Activated T-helper 17 cell treated with anti-CD3 and anti-CD28 coated beads, Interleukin-2, amount 50 U/mL, for 72 hours (primary cell): ENCODE results near the gene CDT1. TPM values are rescaled to one million over a fixed set of nuclear protein-coding genes. Genes with fewer than 3 reads are reported as not detected.

Experiments used
- ATAC-seq: fragments of 150-1000 bp; cut with Tn5 transposase; replicated peaks from 2 replicates; pipeline ENCODE4 v1.10.0; 2021; ENCODE audit warnings: mild to moderate bottlenecking, moderate library complexity
- H3K27ac Mint-ChIP-seq: one replicate; pipeline ENCODE4 v1.8.0; 2022; ENCODE audit warnings: mixed read lengths
- H3K27me3 Mint-ChIP-seq: one replicate; pipeline ENCODE4 v1.8.0; 2022; ENCODE audit warnings: mixed read lengths
- H3K36me3 Mint-ChIP-seq: one replicate; pipeline ENCODE4 v1.8.0; 2022; ENCODE audit warnings: low read depth, mild to moderate bottlenecking, mixed read lengths
- H3K4me1 Mint-ChIP-seq: one replicate; pipeline ENCODE4 v1.8.0; 2022; ENCODE audit warnings: mixed read lengths
- H3K4me3 Mint-ChIP-seq: one replicate; pipeline ENCODE4 v1.8.0; 2022; ENCODE audit warnings: mild to moderate bottlenecking, mixed read lengths
- H3K9me3 Mint-ChIP-seq: one replicate; pipeline ENCODE4 v1.8.0; 2022; ENCODE audit warnings: mixed read lengths
- total RNA-seq, 2 donors: library from RNA; stranded (reverse); gene quantifications; one replicate each; pipeline ENCODE4 v1.2.3, GENCODE V29; 2022

The CDT1 gene
- total RNA-seq, 2 donors from 2014 or later = 96.6 to 141 TPM

DNA sequence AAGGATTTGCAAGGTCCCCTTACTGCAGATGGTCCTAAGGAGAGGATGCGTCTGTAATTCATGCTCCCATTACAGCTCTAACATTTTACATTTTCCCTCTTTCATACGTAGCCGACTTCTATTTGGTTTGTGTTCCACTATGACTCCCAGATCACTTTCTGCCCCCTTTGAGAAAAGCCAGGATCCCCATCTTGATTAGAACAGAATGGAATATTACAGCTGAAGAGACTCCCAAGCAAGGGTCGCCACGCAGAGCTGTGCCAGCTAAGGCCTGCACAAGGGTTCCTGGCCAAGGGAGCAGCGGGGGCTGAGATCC, 3.4 kb upstream of the CDT1 start:
- ATAC-seq = no peak
- peaks cover 21% of the 10 kb centered on the region for H3K36me3 Mint-ChIP-seq
- peak overlapping the region; percentile 77 for H3K4me3 Mint-ChIP-seq
- peaks cover 6% of the 10 kb centered on the region for H3K4me1 Mint-ChIP-seq
- no peak overlapping the region for H3K27ac Mint-ChIP-seq
- no peaks in the 10 kb centered on the region for H3K27me3 Mint-ChIP-seq
- H3K9me3 Mint-ChIP-seq = no peaks in the 10 kb centered on the region

DNA sequence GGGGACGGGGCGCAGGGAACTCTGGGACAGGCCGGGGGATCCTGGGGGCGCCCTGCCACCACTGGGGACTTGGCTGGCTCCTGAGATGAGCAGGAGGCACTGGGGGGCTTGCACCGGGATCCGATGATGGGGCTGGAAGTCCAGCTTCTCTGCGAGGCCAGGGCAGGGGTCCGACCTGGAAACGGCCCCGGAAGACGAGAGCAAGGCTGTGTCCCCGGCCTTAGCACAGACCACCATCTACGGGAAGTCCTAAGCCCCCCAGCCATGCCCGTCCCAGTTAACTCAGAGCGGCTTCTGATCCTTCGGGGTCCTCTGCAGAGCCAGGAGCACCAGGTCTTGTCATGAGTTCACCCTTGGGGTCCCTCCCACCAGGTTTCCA, 573 bp downstream of the CDT1 start:
- no peak for ATAC-seq
- peaks cover 9% of the 10 kb centered on the region for H3K4me1 Mint-ChIP-seq
- H3K4me3 Mint-ChIP-seq = peak overlapping the region; percentile 60
- H3K36me3 Mint-ChIP-seq = peaks cover 60% of the 10 kb centered on the region
- no peak overlapping the region for H3K27ac Mint-ChIP-seq
- H3K27me3 Mint-ChIP-seq = no peaks in the 10 kb centered on the region
- no peaks in the 10 kb centered on the region for H3K9me3 Mint-ChIP-seq

DNA sequence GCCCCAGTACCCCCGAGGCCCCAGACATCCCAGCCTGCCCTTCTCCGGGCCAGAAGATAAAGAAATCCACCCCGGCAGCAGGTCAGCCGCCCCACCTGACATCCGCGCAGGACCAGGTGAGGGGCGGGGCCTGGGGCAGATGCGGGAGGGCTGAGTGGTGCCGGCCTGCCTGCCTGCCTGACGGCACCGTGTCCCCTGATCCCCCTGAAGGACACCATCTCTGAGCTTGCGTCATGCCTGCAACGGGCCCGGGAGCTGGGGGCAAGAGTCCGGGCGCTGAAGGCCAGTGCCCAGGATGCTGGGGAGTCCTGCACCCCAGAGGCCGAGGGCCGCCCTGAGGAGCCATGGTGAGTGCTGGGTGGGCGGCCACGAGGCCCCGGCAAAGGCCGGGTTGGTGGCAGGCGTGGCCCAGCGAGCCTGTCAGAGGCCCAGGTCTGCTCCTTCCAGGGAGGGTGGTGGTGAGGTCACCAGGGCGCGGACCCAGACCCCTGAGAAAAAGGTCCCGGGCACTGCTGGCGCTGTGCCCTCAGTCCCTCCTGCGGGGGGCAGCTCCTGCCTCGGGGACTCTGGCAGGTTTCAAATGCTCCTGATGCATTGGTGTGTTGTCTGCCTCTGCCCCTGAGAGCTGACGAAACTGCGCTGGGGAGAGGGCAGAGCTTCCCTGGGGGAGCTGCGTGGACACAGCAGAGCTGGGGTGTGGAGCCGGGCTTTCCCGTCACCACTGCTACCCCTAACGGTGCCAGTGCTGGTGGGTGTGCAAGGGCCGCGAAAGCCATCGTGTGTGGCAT, 1.2 kb downstream of the CDT1 start:
- no peaks in the 10 kb centered on the region for H3K27me3 Mint-ChIP-seq
- H3K9me3 Mint-ChIP-seq = no peaks in the 10 kb centered on the region
- H3K4me1 Mint-ChIP-seq = peaks cover 13% of the 10 kb centered on the region
- no peak overlapping the region for H3K27ac Mint-ChIP-seq
- peak overlapping the region; percentile 60 for H3K4me3 Mint-ChIP-seq
- ATAC-seq = peak; percentile 24
- peaks cover 66% of the 10 kb centered on the region for H3K36me3 Mint-ChIP-seq

DNA sequence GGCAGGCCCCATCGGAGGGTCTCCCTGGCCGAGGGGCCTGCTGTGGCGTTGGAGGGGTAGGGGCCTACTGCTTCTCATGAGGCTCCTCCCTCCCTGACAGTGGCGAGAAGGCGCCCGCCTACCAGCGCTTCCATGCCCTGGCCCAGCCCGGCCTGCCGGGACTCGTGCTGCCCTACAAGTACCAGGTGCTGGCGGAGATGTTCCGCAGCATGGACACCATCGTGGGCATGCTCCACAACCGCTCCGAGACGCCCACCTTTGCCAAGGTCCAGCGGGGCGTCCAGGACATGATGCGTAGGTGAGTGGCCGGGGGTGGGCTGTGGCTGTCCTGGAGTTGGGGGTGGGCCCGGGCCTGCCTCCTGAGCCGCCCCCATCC, 1.7 kb downstream of the CDT1 start:
- Mint-ChIP-seq H3K4me1 (peaks cover 13% of the 10 kb centered on the region), H3K27ac (no peak overlapping the region), H3K9me3 (no peaks in the 10 kb centered on the region), H3K27me3 (no peaks in the 10 kb centered on the region), H3K4me3 (peak overlapping the region; percentile 60), H3K36me3 (peaks cover 72% of the 10 kb centered on the region)
- ATAC-seq = no peak

DNA sequence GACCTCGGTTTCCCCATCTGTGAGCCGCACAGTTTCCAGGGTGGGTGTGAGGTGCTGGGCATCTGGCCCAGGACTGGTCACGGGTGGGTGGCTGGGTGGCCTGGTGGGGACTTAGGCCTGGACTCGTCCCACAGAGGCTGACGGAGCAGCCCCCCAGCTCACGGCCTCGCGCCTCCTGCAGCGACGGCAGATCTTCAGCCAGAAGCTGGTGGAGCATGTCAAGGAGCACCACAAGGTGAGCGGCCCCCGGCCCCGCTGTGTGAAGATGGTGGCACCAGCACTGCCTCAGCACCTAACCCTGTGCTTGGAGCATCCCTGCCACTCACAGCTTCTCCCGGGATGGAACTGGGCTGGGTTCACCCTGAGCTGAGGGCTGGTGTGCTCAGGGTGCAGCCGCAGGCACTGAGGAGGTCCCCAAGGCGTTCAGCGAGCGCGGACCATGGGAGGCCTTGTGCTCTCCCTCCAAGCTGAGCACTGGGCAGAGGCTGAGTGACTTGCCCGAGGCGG, 2.4 kb downstream of the CDT1 start:
- Mint-ChIP-seq H3K27ac (no peak overlapping the region), H3K4me1 (peaks cover 7% of the 10 kb centered on the region), H3K4me3 (no peak overlapping the region), H3K36me3 (peaks cover 78% of the 10 kb centered on the region), H3K9me3 (no peaks in the 10 kb centered on the region), H3K27me3 (no peaks in the 10 kb centered on the region)
- no peak for ATAC-seq

DNA sequence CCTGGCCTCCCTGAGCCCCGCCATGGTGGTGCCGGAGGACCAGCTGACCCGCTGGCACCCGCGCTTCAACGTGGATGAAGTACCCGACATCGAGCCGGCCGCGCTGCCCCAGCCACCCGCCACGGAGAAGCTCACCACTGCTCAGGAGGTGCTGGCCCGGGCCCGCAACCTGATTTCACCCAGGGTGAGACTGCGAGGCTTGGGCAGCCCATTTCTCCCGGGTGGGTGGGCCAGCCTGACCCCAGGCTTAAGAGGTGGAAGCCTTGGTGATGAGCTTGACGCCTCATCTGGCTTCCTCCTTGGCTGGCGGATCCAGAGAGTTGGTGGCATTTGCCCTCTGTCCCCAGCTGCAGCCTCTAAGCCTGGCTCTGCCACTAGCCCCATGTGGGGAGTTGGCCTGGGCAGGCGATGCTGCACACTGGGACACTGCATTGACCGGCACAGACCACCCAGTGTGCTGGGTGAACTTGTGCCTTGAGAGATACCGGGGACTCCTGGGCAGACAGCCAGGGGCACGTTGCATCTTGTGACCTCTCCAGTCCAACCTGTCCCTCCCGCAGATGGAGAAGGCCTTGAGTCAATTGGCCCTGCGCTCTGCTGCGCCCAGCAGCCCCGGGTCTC, 3.0 kb downstream of the CDT1 start:
- H3K36me3 Mint-ChIP-seq = peaks cover 83% of the 10 kb centered on the region
- ATAC-seq = no peak
- no peak overlapping the region for H3K4me3 Mint-ChIP-seq
- H3K9me3 Mint-ChIP-seq = no peaks in the 10 kb centered on the region
- H3K4me1 Mint-ChIP-seq = peaks cover 7% of the 10 kb centered on the region
- no peaks in the 10 kb centered on the region for H3K27me3 Mint-ChIP-seq
- no peak overlapping the region for H3K27ac Mint-ChIP-seq

DNA sequence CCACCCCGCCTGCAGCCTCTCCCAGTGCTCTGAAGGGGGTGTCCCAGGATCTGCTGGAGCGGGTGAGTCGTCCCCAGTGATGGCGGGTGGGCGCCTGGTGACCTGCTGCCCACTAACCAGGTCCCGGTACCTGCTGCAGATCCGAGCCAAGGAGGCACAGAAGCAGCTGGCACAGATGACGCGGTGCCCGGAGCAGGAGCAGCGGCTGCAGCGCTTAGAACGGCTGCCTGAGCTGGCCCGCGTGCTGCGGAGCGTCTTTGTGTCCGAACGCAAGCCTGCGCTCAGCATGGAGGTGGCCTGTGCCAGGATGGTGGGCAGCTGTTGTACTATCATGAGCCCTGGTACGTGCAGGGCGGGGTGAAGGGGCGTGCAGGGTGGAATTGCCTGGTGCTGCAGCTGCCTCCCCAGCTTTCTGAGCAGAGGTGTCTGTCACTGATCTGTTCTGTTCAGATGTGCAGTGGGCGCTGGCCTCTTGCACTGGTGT, 3.6 kb downstream of the CDT1 start:
- H3K9me3 Mint-ChIP-seq = no peaks in the 10 kb centered on the region
- H3K4me3 Mint-ChIP-seq = no peak overlapping the region
- ATAC-seq = no peak
- peaks cover 83% of the 10 kb centered on the region for H3K36me3 Mint-ChIP-seq
- no peaks in the 10 kb centered on the region for H3K27me3 Mint-ChIP-seq
- H3K27ac Mint-ChIP-seq = no peak overlapping the region
- peaks cover 7% of the 10 kb centered on the region for H3K4me1 Mint-ChIP-seq

DNA sequence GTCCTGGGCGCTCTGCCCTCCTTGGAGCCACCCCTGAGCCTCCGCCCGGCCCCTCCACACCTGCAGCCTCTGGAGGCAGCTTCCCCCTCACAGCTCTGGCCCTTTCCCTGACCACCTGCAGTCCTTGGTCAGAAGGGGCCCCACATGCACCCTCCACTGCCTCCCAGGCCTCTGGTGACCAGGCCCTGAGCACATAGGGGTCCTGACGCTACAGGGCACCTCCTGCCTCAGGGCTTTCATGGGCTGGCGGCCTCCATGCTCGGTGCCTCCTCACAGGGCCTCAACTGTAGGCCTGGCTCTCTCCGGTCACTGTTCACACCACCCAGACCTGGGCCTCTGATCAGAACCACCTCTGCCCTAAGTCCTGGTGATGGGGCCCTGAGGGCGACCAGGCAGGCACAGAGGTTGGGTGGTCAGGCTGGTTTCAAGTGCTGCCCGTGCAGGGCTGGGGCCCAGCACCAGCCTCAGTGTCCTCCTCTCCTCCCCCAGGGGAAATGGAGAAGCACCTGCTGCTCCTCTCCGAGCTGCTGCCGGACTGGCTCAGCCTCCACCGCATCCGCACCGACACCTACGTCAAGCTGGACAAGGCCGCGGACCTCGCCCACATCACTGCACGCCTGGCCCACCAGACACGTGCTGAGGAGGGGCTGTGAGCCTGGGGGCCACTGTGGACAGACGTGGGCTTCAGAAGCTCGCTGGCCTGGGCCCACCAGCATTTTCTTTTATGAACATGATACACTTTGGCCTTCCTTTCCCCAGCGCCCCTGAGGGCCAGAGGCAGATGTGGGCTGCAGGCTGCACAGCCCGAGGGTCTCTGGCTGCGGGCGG, 4.3 kb downstream of the CDT1 start:
- H3K27ac Mint-ChIP-seq = no peak overlapping the region
- no peaks in the 10 kb centered on the region for H3K27me3 Mint-ChIP-seq
- peaks cover 80% of the 10 kb centered on the region for H3K36me3 Mint-ChIP-seq
- H3K4me3 Mint-ChIP-seq = peak overlapping the region; percentile 84
- no peaks in the 10 kb centered on the region for H3K9me3 Mint-ChIP-seq
- ATAC-seq = no peak
- peaks cover 7% of the 10 kb centered on the region for H3K4me1 Mint-ChIP-seq

DNA sequence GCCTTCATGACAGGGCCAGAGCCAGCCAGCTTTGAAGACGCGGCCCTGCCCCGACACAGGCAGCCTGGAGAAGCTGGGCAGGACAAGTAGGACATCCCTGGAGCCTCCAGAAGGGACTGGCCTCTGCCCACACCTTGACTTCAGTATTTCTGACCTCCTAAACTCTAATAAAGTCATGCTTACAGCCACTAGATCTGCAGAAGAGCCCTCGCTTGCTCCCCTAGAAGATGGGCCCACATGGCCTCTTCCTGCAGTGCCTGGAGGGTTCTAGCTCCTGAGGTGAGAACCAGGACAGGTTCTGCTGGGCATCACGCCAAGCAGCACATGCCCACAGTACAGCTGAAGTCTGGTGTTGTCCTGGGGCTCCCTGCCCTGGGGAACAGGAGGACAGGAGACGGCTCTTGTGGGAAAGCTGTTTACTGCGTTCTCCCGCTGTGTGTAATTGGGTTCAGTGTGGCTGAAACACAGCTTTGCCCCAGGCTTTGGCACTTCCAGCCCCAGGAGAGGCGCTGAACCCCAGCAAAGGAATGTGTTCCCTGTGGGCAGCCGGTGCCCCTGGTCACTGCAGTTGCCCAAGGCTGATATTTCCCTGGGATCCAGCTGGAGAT, 5.6 kb downstream of the CDT1 start:
- Mint-ChIP-seq H3K27me3 (no peaks in the 10 kb centered on the region), H3K27ac (peak overlapping the region; percentile 33), H3K9me3 (no peaks in the 10 kb centered on the region), H3K4me1 (peaks cover 7% of the 10 kb centered on the region), H3K36me3 (peaks cover 73% of the 10 kb centered on the region), H3K4me3 (peak overlapping the region; percentile 84)
- ATAC-seq = no peak

DNA sequence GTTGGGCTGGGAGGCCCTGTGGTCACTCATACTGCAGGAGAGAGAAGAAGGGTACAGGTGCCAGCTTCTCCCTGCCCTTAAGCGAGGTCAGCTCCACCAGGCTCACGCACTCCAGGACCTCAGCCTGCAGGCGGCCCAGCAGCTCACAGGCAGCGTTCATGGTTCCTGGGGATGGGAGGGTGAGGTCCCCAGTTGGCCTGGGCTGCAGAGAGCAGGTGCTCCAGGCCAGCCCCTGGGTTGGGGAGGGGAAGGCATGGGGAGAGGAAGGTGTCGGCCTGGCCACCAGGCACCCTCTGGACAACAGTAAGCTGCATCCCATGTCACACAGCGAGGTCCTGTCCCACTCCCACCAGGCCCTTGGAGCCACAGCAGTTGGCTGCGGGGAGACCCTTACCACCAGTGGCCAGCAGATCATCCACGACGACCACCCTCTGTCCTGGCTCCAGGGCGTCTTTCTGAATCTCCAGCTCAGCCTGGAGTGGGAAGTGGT, 6.1 kb downstream of the CDT1 start:
- peaks cover 7% of the 10 kb centered on the region for H3K4me1 Mint-ChIP-seq
- H3K27ac Mint-ChIP-seq = peak overlapping the region; percentile 89
- no peak for ATAC-seq
- H3K36me3 Mint-ChIP-seq = peaks cover 67% of the 10 kb centered on the region
- H3K4me3 Mint-ChIP-seq = peak overlapping the region; percentile 84
- no peaks in the 10 kb centered on the region for H3K9me3 Mint-ChIP-seq
- H3K27me3 Mint-ChIP-seq = no peaks in the 10 kb centered on the region

DNA sequence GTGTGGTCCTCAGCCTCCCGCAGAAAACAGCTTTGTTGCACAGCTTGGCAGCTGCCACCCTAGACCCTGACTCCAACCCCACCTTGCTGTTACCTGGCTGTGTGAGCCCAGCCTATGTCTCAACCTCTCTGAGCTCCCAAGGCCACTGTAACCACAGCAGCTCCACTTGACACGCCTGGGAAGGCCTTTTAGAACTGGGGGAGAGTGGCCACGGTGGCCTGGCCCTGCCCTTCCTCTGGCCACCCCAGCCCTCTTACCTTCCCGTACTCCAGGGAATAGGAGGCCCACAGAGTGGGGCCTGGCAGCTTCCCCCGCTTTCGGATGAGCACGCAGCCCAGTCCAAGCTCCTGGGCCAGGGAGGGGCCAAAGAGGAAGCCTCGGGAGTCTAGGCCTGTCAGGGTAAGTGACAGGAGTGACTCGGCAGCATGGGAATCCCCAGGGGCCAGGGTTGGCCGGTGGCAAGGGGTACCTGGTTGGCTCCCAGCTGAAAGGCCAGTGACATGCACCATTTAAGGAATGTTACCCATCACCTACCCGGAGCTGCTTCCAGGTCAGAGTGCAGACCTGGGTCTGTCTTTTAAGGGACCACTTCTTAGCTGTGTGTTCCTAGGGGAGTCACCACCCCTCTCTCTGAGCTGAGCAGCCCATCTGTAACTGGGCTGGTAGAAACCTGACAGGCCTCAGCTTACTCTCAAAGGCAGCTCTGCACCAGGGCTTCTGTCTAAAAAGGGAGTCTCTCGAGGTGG, 6.8 kb downstream of the CDT1 start:
- no peaks in the 10 kb centered on the region for H3K9me3 Mint-ChIP-seq
- ATAC-seq = no peak
- H3K27ac Mint-ChIP-seq = peak overlapping the region; percentile 89
- no peaks in the 10 kb centered on the region for H3K27me3 Mint-ChIP-seq
- peak overlapping the region; percentile 84 for H3K4me3 Mint-ChIP-seq
- H3K4me1 Mint-ChIP-seq = peaks cover 7% of the 10 kb centered on the region
- H3K36me3 Mint-ChIP-seq = peaks cover 61% of the 10 kb centered on the region

DNA sequence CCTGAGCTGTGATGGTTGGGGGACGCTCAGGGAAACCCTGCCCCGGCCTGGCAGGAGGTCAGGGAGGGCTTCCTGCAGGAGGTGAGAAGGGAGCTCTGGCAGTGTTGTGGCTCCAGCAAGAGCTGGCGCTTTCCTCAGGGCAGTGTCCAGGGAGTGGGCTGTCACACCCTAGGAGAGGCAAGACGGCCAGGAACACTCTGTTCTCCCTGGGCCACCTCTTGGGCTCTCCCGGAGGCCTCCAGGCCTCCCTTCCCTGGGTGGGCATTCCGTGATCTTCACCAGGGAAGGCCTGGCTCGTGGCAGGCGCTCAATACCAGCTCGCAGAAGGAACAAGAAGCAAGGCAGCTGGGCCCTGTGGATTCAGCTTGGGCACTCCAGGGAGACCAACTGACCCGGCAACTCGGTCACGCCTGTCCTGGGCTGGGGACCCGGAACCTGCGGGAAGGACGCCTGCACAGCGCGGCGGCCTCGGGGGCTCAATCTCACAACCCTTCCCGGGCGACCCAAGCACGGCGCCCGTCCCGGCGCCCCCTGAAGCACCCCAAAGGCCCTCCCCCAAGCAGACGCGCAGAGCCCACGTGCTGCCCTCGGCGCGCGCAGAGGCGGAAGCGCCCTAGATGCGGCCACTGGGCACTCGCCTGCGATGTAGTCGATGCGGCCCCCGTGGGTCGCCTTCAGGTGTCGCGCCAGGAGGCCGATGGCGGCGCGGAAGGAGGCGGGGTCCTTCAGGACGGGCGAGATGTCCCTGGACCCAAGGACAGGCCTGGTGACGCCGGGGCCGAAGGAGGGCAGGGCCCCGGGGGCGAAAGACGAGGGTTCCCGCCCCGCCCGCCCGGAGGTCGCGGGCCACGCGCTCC, 7.6 kb downstream of the CDT1 start:
- peak; percentile 55 for ATAC-seq
- Mint-ChIP-seq H3K9me3 (no peaks in the 10 kb centered on the region), H3K27me3 (no peaks in the 10 kb centered on the region), H3K36me3 (peaks cover 53% of the 10 kb centered on the region), H3K4me1 (peaks cover 7% of the 10 kb centered on the region), H3K4me3 (peak overlapping the region; percentile 84), H3K27ac (peak overlapping the region; percentile 89)
